Right lobe of liver (tissue), 6 donors: ENCODE measurements around the gene EHHADH. TPM values are rescaled to one million over a fixed set of nuclear protein-coding genes. Genes with fewer than 3 reads are reported as not detected.
A peak's percentile ranks its signal among the peaks of the same experiment; 100 is the strongest.

ENCODE experiments used
- ATAC-seq, 4 donors: fragments of 200-7000 bp; cut with Tn5 transposase; one replicate each; pipeline ENCODE4 v1.9.1; 2020; ENCODE audit warnings: mild to moderate bottlenecking in 4 of 4, moderate library complexity in 4 of 4
- DNase-seq, 3 donors: peaks; one replicate each; pipeline ENCODE4 v3.0.0-alpha.2; 2020
- H3K27ac ChIP-seq, 3 donors: fragments of 200-600 bp; one replicate each; pipeline ENCODE4 v1.8.0; 2022
- H3K27me3 ChIP-seq, 2 donors: fragments of 200-600 bp; one replicate each; pipeline ENCODE4 v1.8.0; 2022
- H3K36me3 ChIP-seq, 4 donors: fragments of 200-600 bp; sonication (generic) in 1 of 4; one replicate each; pipeline versions ENCODE4 v1.5.1 to v1.8.0; 2017 to 2022; ENCODE audit warnings: control low read depth in 1 of 4
- H3K4me1 ChIP-seq, 4 donors: fragments of 200-600 bp; sonication (generic) in 1 of 4; one replicate each; pipeline versions ENCODE4 v1.5.1 to v1.8.0; 2017 to 2022; ENCODE audit warnings: control low read depth in 1 of 4
- H3K4me3 ChIP-seq, 3 donors: fragments of 200-600 bp; one replicate each; pipeline ENCODE4 v1.8.0; 2022
- H3K9me3 ChIP-seq, 4 donors: fragments of 200-600 bp; sonication (generic) in 1 of 4; one replicate each; pipeline versions ENCODE4 v1.5.1 to v1.8.0; 2017 to 2022; ENCODE audit warnings: control low read depth in 1 of 4
- CTCF ChIP-seq, 4 donors: fragments of 200-600 bp in 3 of 4; fragments of 450-650 bp in 1 of 4; IDR thresholded peaks; one replicate each; pipeline versions ENCODE4 v1.5.1 to v1.8.0; 2016 to 2022; ENCODE audit warnings: antibody characterized with exemption in 4 of 4, mild to moderate bottlenecking in 2 of 4
- POLR2A ChIP-seq: fragments of 450-650 bp; IDR thresholded peaks from one replicate; pipeline ENCODE4 v1.6.1; 2017; ENCODE audit warnings: antibody characterized with exemption, mild to moderate bottlenecking
- WGBS: methylation state at CpG from one replicate; pipeline ENCODE4 v1.1.6; 2018; ENCODE audit warnings: low coverage, low lambda C conversion rate; ENCODE audit not compliant: insufficient coverage; ENCODE audit errors: missing lambda C conversion rate; 5-methylcytosine and 5-hydroxymethylcytosine counted together
- intact Hi-C, 2 donors: fragments of 100-400 bp; cut with DNase I; formaldehyde crosslinking; loops; one replicate each; pipeline versions ENCODE4 v1.11.2 to v1.14.1; 2022
- total RNA-seq, 6 experiments: library from RNA; depleted of rRNA in 2 of 6; stranded (reverse); fragments of >200 nt in 2 of 6; fragmentation: NEBNext Ultra II Directional in 3 of 6; extraction: Animal tissue kit (Norgen Biotek cat#: 25700) in 3 of 6; gene quantifications; one replicate each; pipeline versions ENCODE4 v1.1.0 to v1.2.4, GENCODE V29; 2016 to 2023
- donor health status: DM: no; HTN: yes; CAD: no.
- donor health status: DM: no; HTN: no; CAD: no.
- donor health status: DM: no; HTN: no; CAD: no.
- donor health status: DM: no; HTN: yes; CAD: no.
- donor health status: DM: no; HTN: yes; CAD: no.

EHHADH gene
- total RNA-seq, 6 experiments from 2014 or later = 138 to 322 (median 216) TPM

GRCh38 chr3:185283374-185283935, 29.6 kb upstream of the EHHADH start:
- Histone ChIP-seq H3K4me1 (peaks cover 0 to 8% (median 3%) of the 10 kb centered on the region in 4 donors), H3K27ac (peak overlapping the region in 2 of 3 donors; percentile 19 to 65), H3K4me3 (peak overlapping the region; percentile 60 to 77 (median 65)), H3K36me3 (no peaks in the 10 kb centered on the region), H3K27me3 (no peaks in the 10 kb centered on the region), H3K9me3 (no peaks in the 10 kb centered on the region)
- no peak for DNase-seq
- TF ChIP-seq CTCF (IDR thresholded peaks at IDR 0.05) (no peak), POLR2A (no peak)
- whole genome bisulfite sequencing = 45% methylated on average over 9 of the region's 9 CpGs
- intact Hi-C loops = no loop called here
- no peak for ATAC-seq

GRCh38 chr3:185282696-185283373, 29.0 kb upstream of the EHHADH start:
- ATAC-seq (peak; percentile 99 to 100 (median 100)), DNase-seq (peak; percentile 98 to 99 (median 98))
- H3K4me1 ChIP-seq = peaks cover 0 to 8% (median 3%) of the 10 kb centered on the region in 4 donors
- H3K9me3 ChIP-seq = no peaks in the 10 kb centered on the region
- peak overlapping the region; percentile 19 to 65 (median 54) for H3K27ac ChIP-seq
- H3K4me3 ChIP-seq = peak overlapping the region; percentile 60 to 77 (median 65)
- no peaks in the 10 kb centered on the region for H3K36me3 ChIP-seq
- no peaks in the 10 kb centered on the region for H3K27me3 ChIP-seq
- TF ChIP-seq CTCF (IDR thresholded peaks at IDR 0.05) (peak in 1 of 4 donors; percentile 0), POLR2A (peak; percentile 69)
- intact Hi-C loops = no loop called here
- WGBS = 2% methylated on average over 18 of the region's 41 CpGs

- no peaks in the 10 kb centered on the region for H3K27me3 ChIP-seq
- peak; percentile 45 to 55 (median 52) for ATAC-seq
- no peaks in the 10 kb centered on the region for H3K9me3 ChIP-seq
- H3K36me3 ChIP-seq = no peaks in the 10 kb centered on the region
- DNase-seq = no peak
- WGBS = 34% methylated on average over 4 of the region's 4 CpGs
- peaks cover 0 to 8% (median 3%) of the 10 kb centered on the region in 4 donors for H3K4me1 ChIP-seq
- no peak for TF ChIP-seq POLR2A
- peak; percentile 62 to 76 (median 72) for TF ChIP-seq CTCF (IDR thresholded peaks at IDR 0.05)
- H3K4me3 ChIP-seq = no peak overlapping the region
- intact Hi-C loops = no loop called here
- H3K27ac ChIP-seq = no peak overlapping the region
Measured at GRCh38 chr3:185280572-185281365, 26.9 kb upstream of the EHHADH start.

GRCh38 chr3:185279587-185280138, 25.8 kb upstream of the EHHADH start:
- H3K4me1 ChIP-seq = peaks cover 0 to 8% (median 3%) of the 10 kb centered on the region in 4 donors
- DNase-seq (no peak), ATAC-seq (no peak)
- no peaks in the 10 kb centered on the region for H3K9me3 ChIP-seq
- H3K36me3 ChIP-seq = no peaks in the 10 kb centered on the region
- no peak overlapping the region for H3K27ac ChIP-seq
- 85% methylated on average over 5 of the region's 7 CpGs for WGBS
- TF ChIP-seq POLR2A (no peak), CTCF (IDR thresholded peaks at IDR 0.05) (no peak)
- intact Hi-C loops = no loop called here
- H3K4me3 ChIP-seq = no peak overlapping the region
- no peaks in the 10 kb centered on the region for H3K27me3 ChIP-seq
